ENCODE results near the gene TBC1D4.

- TF ChIP-seq CTCF (IDR thresholded peaks at IDR 0.05; ENCODE audit: poor library complexity, severe bottlenecking) (no peak), RAD21 (conservative IDR thresholded peaks at IDR 0.05) (no peak), POLR2AphosphoS5 (IDR thresholded peaks at IDR 0.05) (no peak), EZH2 (IDR thresholded peaks at IDR 0.05; ENCODE audit: borderline replicate concordance, insufficient read depth, low read length, poor library complexity, severe bottlenecking) (no peak), SMC3 (conservative IDR thresholded peaks at IDR 0.05; ENCODE audit: poor library complexity) (no peak)
Measured at GRCh38 chr13:75302071-75302698, 179.8 kb downstream of the TBC1D4 start.
